ENCODE results near the gene MIA3.

GRCh38 chr1:222600281-222600680 lies 17.6 kb upstream of the MIA3 start:
- no peak for TF ChIP-seq CTCF (IDR thresholded peaks at IDR 0.05)
- no peak for TF ChIP-seq YY1 (IDR thresholded peaks at IDR 0.05; ENCODE audit: low read depth)
- no peak for TF ChIP-seq GABPA (IDR thresholded peaks at IDR 0.05; ENCODE audit: low read depth)
